GM23338 (cell line): ENCODE results near the gene TNS3. TPM values are rescaled to one million over a fixed set of nuclear protein-coding genes. Genes with fewer than 3 reads are reported as not detected.

ENCODE experiments used
- ATAC-seq: fragments of 200-7000 bp; cut with Tn5 transposase; 3 replicates; pipeline ENCODE4 v1.9.1; 2020
- DNase-seq: peaks from one replicate; pipeline ENCODE4 v3.0.0-alpha.2; 2015; ENCODE audit warnings: low spot score
- H2AFZ ChIP-seq: fragments of 200-600 bp; sonication (generic); 2 replicates; pipeline ENCODE4 v1.8.0; 2016; ENCODE audit warnings: antibody characterized with exemption, mild to moderate bottlenecking, moderate library complexity
- H3F3A ChIP-seq: fragments of 200-600 bp; sonication (generic); replicated peaks from 2 replicates; pipeline ENCODE4 v1.8.0; 2017; ENCODE audit warnings: antibody characterized with exemption, mixed run types, low read depth
- H3K27ac ChIP-seq: fragments of 200-600 bp; sonication (generic); 2 replicates; pipeline ENCODE4 v1.6.1; 2016; ENCODE audit warnings: low read depth
- H3K27me3 ChIP-seq: fragments of 200-600 bp; sonication (generic); 2 replicates; pipeline ENCODE4 v1.8.0; 2016; ENCODE audit warnings: mild to moderate bottlenecking, mixed run types, moderate library complexity; ENCODE audit not compliant: insufficient read depth
- H3K36me3 ChIP-seq: fragments of 200-600 bp; sonication (generic); 2 replicates; pipeline ENCODE4 v1.8.0; 2016; ENCODE audit warnings: mild to moderate bottlenecking; ENCODE audit not compliant: insufficient read depth
- H3K4me1 ChIP-seq: fragments of 200-600 bp; sonication (generic); 2 replicates; pipeline ENCODE4 v1.8.0; 2016; ENCODE audit warnings: mild to moderate bottlenecking, moderate library complexity; ENCODE audit not compliant: insufficient read depth
- H3K4me2 ChIP-seq: fragments of 200-600 bp; sonication (generic); 2 replicates; pipeline ENCODE4 v1.7.1; 2017; ENCODE audit warnings: mixed run types
- H3K4me3 ChIP-seq: fragments of 200-600 bp; sonication (generic); 2 replicates; pipeline ENCODE4 v1.6.1; 2016; ENCODE audit warnings: mixed run types
- H3K79me2 ChIP-seq: fragments of 200-600 bp; sonication (generic); replicated peaks from 2 replicates; pipeline ENCODE4 v1.8.0; 2017; ENCODE audit warnings: mild to moderate bottlenecking; ENCODE audit not compliant: insufficient read depth
- H3K9me2 ChIP-seq: fragments of 200-600 bp; sonication (generic); 2 replicates; pipeline ENCODE4 v1.8.0; 2017; ENCODE audit not compliant: insufficient read depth
- H4K20me1 ChIP-seq: fragments of 200-600 bp; sonication (generic); replicated peaks from 2 replicates; pipeline ENCODE4 v1.8.0; 2017; ENCODE audit warnings: mild to moderate bottlenecking; ENCODE audit not compliant: insufficient read depth
- H3K27ac Mint-ChIP-seq: 2 replicates; pipeline ENCODE4 v1.8.0; 2020; ENCODE audit warnings: inconsistent platforms, mild to moderate bottlenecking, moderate library complexity, mixed read lengths
- H3K27me3 Mint-ChIP-seq: 3 replicates; pipeline ENCODE4 v1.8.0; 2022; ENCODE audit warnings: low read depth, mild to moderate bottlenecking, moderate library complexity, mixed read lengths, inconsistent platforms; ENCODE audit not compliant: insufficient read depth, poor library complexity
- H3K36me3 Mint-ChIP-seq: 3 replicates; pipeline ENCODE4 v1.8.0; 2021; ENCODE audit warnings: low read depth, mild to moderate bottlenecking, inconsistent platforms, moderate library complexity, mixed read lengths
- H3K4me1 Mint-ChIP-seq: 3 replicates; pipeline ENCODE4 v1.8.0; 2020; ENCODE audit warnings: mild to moderate bottlenecking, inconsistent platforms, mixed read lengths
- H3K4me3 Mint-ChIP-seq: 3 replicates; pipeline ENCODE4 v1.8.0; 2021; ENCODE audit warnings: moderate library complexity, mild to moderate bottlenecking, inconsistent platforms, mixed read lengths
- H3K9me3 Mint-ChIP-seq: 3 replicates; pipeline ENCODE4 v1.8.0; 2020; ENCODE audit warnings: moderate library complexity, mild to moderate bottlenecking, inconsistent platforms, mixed read lengths
- CREB1 ChIP-seq: fragments of 250-450 bp; sonication (Bioruptor Pico); IDR thresholded peaks from 2 replicates; pipeline ENCODE4 v1.5.0; 2020; ENCODE audit warnings: low read depth, mild to moderate bottlenecking, moderate library complexity
- EZH2phosphoT487 ChIP-seq: fragments of 200-600 bp; sonication (generic); IDR thresholded peaks from one replicate; pipeline ENCODE4 v1.8.1; 2018; ENCODE audit warnings: antibody characterized with exemption; ENCODE audit not compliant: unreplicated experiment
- JUNB ChIP-seq: IDR thresholded peaks from one replicate; pipeline ENCODE4 v1.6.1; 2016; ENCODE audit warnings: antibody characterized with exemption; ENCODE audit not compliant: unreplicated experiment
- NANOG ChIP-seq: IDR thresholded peaks from 2 replicates; pipeline ENCODE4 v1.6.1; 2016; ENCODE audit warnings: antibody characterized with exemption, borderline replicate concordance
- ZNF114 ChIP-seq: fragments of 250-450 bp; sonication (Bioruptor Pico); IDR thresholded peaks from 2 replicates; pipeline ENCODE4 v1.5.0; 2020; ENCODE audit warnings: mild to moderate bottlenecking, moderate library complexity
- polyA plus RNA-seq: library from polyadenylated mRNA; unstranded; fragments of >200 nt; fragmentation: Nextera tagmentation; extraction: Ambion mirVana; gene quantifications from 2 replicates; pipeline ENCODE4 v1.2.1, GENCODE V29; 2016
- total RNA-seq: library from RNA; depleted of rRNA; stranded (reverse); fragments of >200 nt; shearing (Covaris generic); gene quantifications from 2 replicates; pipeline ENCODE4 v1.2.3, GENCODE V29; 2014
- TF ChIP-seq, protein P1 (sequence below): IDR thresholded peaks from one replicate; pipeline ENCODE4 v1.6.1; 2018; ENCODE audit warnings: antibody characterized with exemption; ENCODE audit not compliant: unreplicated experiment
- TF ChIP-seq, protein P2 (sequence below): IDR thresholded peaks from 2 replicates; pipeline ENCODE4 v1.6.1; 2016; ENCODE audit warnings: antibody characterized with exemption

Gene TNS3
- total and polyA plus RNA-seq, 2 experiments from 2014 or later = 6.2 to 28.7 TPM

DNA sequence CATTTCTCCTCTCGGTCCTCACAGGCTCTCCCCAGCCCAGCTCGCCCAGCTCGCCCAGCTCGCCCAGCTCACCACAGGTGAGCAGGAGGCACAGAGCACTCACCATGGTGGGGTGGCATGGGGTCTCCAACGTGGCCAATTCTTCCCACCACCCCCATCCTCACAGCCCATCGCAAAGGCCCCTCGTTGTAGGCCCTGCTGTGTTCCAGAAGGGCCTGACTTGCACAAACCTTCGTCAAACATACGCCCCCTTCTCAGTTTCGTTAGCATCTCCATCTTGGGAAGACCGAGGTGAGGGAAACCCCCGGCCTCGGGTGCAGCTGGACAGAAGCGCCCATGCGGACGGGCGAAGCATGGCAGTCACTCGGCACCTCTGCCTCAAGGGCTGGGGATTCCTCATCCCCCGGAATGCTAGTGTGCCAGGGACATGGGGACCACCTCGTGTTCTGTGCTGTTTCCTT lies 304.6 kb downstream of the TNS3 start:
- H3K4me3 Mint-ChIP-seq = no peak overlapping the region
- no peaks in the 10 kb centered on the region for H3K4me1 Mint-ChIP-seq
- Histone ChIP-seq H3K79me2 (no peaks in the 10 kb centered on the region), H3K4me1 (no peaks in the 10 kb centered on the region), H3K27me3 (no peaks in the 10 kb centered on the region), H3K4me2 (no peak overlapping the region), H3K9me2 (no peaks in the 10 kb centered on the region), H4K20me1 (no peaks in the 10 kb centered on the region), H3F3A (no peaks in the 10 kb centered on the region), H2AFZ (no peak overlapping the region), H3K27ac (no peak overlapping the region), H3K4me3 (no peak overlapping the region), H3K36me3 (no peaks in the 10 kb centered on the region)
- ATAC-seq = no peak
- H3K36me3 Mint-ChIP-seq = peaks cover 3% of the 10 kb centered on the region; the same call in 2 of the 3 replicates
- no peak for DNase-seq
- H3K9me3 Mint-ChIP-seq = no peaks in the 10 kb centered on the region; the same call in 2 of the 3 replicates
- peaks cover 4% of the 10 kb centered on the region for H3K27me3 Mint-ChIP-seq
- no peak overlapping the region for H3K27ac Mint-ChIP-seq
- TF ChIP-seq CREB1 (CRISPR knock-in tag) (no peak), EZH2phosphoT487 (no peak), JUNB (no peak), NANOG (no peak), ZNF114 (CRISPR knock-in tag) (no peak)
- TF ChIP-seq, protein P1, sequence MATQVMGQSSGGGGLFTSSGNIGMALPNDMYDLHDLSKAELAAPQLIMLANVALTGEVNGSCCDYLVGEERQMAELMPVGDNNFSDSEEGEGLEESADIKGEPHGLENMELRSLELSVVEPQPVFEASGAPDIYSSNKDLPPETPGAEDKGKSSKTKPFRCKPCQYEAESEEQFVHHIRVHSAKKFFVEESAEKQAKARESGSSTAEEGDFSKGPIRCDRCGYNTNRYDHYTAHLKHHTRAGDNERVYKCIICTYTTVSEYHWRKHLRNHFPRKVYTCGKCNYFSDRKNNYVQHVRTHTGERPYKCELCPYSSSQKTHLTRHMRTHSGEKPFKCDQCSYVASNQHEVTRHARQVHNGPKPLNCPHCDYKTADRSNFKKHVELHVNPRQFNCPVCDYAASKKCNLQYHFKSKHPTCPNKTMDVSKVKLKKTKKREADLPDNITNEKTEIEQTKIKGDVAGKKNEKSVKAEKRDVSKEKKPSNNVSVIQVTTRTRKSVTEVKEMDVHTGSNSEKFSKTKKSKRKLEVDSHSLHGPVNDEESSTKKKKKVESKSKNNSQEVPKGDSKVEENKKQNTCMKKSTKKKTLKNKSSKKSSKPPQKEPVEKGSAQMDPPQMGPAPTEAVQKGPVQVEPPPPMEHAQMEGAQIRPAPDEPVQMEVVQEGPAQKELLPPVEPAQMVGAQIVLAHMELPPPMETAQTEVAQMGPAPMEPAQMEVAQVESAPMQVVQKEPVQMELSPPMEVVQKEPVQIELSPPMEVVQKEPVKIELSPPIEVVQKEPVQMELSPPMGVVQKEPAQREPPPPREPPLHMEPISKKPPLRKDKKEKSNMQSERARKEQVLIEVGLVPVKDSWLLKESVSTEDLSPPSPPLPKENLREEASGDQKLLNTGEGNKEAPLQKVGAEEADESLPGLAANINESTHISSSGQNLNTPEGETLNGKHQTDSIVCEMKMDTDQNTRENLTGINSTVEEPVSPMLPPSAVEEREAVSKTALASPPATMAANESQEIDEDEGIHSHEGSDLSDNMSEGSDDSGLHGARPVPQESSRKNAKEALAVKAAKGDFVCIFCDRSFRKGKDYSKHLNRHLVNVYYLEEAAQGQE = no peak
- TF ChIP-seq, protein P2, sequence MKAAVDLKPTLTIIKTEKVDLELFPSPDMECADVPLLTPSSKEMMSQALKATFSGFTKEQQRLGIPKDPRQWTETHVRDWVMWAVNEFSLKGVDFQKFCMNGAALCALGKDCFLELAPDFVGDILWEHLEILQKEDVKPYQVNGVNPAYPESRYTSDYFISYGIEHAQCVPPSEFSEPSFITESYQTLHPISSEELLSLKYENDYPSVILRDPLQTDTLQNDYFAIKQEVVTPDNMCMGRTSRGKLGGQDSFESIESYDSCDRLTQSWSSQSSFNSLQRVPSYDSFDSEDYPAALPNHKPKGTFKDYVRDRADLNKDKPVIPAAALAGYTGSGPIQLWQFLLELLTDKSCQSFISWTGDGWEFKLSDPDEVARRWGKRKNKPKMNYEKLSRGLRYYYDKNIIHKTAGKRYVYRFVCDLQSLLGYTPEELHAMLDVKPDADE = no peak

DNA sequence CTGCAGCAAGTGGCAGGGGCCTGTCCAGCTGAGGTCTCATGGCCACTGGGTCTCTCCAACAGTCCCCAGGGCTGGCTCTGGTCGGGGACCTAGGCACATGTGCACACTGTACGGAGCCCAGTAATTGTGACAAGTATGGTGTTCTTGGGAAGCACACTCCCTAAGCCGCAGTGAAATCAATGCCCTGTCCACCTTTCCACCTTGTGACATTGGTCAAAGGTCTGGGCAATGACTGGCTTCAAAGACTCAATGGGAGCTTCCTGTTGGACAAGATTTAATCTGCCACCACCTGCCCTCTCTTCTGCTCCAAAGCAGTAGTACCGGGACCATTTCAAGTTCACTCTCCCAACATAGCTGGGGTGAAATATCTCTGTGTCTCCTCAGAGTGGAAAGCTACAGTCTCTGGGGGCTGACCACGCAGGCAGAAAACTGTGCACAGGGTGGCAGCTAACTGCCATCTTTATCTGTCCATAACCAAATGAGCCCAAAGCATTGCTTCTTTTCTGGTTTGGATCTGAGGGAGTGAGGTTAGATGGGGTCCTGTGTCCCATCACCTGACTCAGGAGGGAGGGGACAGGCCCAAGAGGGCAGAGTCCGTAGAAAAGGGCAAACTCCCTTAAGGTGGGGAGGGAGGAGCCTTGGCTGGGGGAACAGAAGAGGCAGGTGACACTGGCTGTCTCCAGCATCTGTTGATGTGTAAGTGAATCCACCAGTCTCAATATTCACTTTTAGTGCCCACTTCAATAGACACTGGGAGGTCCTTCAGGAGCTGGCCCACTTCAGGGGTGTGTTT lies 307.7 kb downstream of the TNS3 start:
- H2AFZ ChIP-seq = no peak overlapping the region
- no peak for TF ChIP-seq ZNF114 (CRISPR knock-in tag)
- H3K9me3 Mint-ChIP-seq = no peaks in the 10 kb centered on the region; the same call in 1 of the 3 replicates
- no peaks in the 10 kb centered on the region for H3K36me3 ChIP-seq
- no peak overlapping the region for H3K4me3 Mint-ChIP-seq
- no peaks in the 10 kb centered on the region for H3K27me3 ChIP-seq
- H3K9me2 ChIP-seq = no peaks in the 10 kb centered on the region
- no peak overlapping the region for H3K4me2 ChIP-seq
- H3K27me3 Mint-ChIP-seq = peaks cover 5% of the 10 kb centered on the region
- no peak overlapping the region for H3K4me3 ChIP-seq
- H3F3A ChIP-seq = no peaks in the 10 kb centered on the region
- ATAC-seq (no peak), DNase-seq (no peak)
- no peak overlapping the region for H3K27ac Mint-ChIP-seq
- no peaks in the 10 kb centered on the region for H3K36me3 Mint-ChIP-seq
- no peaks in the 10 kb centered on the region for H3K4me1 Mint-ChIP-seq
- H4K20me1 ChIP-seq = no peaks in the 10 kb centered on the region
- H3K27ac ChIP-seq = no peak overlapping the region
- no peaks in the 10 kb centered on the region for H3K4me1 ChIP-seq
- no peaks in the 10 kb centered on the region for H3K79me2 ChIP-seq
